ENCODE measurements around the gene TCERG1L.

The TCERG1L gene

GRCh38 chr10:131204406-131205152 is 106.9 kb downstream of the TCERG1L start:
- DNase-seq = no peak

DNA sequence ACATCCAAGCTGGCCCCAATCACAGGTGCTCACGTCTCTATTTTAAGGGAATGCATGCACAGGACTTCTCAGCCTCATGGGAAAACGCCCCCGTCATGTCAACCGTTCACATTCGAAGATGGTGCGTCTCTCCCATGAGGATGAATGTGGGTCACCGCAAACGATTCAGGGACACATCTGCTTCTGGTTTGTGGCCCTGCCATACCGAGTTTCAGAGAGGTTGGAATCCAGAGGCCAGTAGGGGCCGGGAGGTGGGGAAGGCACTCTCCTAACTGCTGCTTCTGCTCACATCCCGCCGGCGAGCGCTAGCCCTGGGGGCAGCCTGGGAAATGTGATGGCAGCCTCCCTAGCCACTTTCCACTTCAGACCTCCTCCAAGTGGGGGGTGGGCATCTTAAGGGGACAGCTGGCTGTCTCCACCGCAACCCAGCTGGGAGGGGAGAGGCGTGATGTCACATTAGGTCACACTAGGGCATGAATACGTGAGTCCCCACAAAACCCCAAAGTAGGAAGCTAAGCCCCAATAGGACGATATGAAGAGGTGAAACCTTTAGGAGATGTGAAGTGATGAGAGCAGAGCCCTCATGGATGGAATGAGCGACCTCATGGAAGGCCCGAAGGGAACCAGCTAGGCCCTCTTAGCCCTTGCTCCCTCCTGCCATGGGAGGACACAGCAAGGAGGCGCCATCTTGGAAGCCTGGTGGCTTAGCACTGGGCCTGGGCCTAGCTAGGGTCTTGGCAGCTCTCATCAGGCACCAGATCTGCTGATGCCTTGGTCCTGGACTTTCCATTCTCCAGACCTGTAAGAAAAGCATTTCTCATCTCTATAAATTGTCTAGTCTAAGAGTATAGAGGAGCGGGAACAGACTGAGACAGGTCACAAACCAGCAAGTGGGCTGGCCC is 107.8 kb downstream of the TCERG1L start:
- DNase-seq = no peak

- DNase-seq = no peak
Observed at GRCh38 chr10:131202990-131203389, 108.5 kb downstream of the TCERG1L start.

GRCh38 chr10:131201741-131202515 is 109.6 kb downstream of the TCERG1L start:
- DNase-seq = no peak

DNA sequence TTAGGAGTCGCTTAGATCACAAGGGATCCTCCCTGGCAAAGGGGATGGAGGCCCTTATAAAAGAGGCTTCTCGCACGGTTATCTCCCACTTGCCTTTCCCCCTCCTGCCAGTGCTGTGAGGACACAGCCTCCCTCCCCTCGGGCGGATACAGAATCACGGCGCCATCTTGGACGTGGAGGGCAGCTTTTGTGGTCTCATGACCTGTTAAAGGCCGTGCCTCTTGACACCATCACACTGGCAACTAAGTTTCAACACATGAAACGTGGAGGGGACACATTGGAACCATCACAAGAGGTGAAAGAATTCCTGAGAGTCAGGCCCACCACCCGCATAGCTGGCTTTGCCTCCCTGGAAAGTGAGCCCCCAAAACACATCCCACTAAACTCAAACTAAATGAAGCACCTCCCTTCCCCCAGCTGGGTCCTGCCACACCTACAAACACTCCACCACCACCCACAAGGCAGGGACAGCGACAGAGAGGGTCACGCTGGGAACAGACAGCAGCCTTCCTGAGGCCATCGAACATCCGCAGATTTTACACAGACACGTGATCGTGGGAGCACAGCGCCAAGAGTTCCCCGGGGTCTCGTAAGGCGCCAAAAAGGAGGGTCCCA is 110.6 kb downstream of the TCERG1L start:
- no peak for DNase-seq

DNA sequence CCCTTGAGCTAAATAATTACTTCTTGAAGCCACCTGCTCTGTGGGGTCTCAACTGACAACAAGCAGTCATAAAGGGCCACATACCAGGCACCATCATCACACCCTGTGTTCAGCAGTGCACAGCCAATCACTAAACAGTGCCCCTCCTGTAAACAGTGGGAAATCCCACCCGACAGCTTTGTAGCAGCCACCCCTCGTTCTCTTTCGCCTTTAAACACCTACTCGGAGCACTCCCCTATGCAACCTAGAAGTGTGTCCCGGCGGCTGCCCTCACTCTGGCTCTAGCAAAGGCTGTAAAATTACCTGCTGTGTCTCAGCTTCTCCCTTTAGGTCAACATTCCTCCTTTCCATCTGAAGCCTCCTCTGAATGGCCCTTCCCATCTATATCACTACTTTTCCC is 111.9 kb downstream of the TCERG1L start:
- DNase-seq = no peak

DNA sequence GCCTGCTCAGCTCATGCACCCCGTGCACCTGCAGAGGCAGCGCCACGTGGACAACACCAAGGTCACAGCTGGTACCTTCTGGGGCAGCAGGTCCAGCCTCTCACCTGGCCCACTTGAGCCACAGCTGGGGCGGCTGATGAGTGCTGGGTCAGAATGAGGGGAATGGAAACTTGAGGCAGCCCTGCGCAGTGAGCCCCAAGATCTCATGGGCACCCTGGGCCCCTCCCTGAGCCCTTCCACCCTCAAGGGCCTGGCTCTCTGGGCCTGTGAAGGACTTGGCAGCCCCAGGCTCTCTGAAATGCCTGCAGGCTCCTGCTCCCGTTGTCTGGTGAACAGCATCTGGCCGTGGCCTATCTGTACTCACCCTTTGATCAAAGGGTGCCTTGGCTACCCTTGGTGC is 112.7 kb downstream of the TCERG1L start:
- no peak for DNase-seq

DNA sequence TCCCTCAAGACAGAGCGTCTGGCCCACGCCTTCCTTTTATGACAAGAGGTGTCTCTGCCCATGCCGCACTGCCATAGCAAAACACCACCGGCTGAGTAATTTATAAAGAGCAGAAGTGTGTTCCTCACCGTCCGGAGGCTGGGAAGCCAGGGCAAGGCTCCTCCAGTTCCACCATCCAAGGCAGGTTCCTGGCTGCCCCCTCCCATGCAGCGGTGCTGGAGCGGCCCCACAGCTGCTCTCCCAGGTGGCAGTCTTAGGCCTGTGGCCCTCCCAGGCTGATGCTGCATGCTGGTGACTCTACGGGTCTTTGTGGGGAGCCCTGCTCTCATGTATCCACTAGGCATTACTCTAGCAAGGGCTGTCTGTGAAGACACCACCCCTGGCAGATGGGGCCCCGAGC is 113.1 kb downstream of the TCERG1L start:
- no peak for DNase-seq

DNA sequence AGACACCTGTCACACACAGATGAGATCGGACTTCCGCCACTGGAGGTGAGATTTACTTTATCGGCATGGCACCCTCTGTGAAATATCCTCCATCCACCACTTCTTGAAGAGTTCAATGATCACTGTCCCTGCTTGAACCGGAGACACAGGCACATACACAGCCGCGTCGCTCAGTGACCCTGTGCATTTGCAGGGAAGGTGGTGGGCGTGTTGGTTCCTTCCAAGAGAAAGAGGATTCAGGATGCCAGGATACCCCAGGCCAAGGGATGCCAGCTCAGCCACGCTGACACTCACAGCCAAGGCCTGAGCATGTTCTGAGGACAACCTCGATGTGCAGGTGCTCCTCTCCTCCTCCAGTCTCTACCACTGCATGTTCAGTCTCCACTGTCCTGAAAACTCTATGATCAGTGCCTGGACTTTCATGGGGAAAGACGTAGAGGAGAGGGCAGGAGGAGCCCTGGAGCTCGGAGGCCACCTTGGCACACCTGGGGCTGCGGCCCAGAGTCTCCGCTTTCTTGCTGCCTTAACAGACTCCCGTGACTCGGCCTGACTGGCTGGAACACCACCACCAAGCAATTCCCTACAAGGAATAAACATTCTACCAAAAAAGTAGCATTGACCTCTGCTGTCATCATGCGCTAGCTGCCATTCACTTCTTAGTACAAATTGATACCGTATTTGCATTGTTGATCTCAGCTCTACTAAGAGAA is 115.2 kb downstream of the TCERG1L start:
- no peak for DNase-seq

DNA sequence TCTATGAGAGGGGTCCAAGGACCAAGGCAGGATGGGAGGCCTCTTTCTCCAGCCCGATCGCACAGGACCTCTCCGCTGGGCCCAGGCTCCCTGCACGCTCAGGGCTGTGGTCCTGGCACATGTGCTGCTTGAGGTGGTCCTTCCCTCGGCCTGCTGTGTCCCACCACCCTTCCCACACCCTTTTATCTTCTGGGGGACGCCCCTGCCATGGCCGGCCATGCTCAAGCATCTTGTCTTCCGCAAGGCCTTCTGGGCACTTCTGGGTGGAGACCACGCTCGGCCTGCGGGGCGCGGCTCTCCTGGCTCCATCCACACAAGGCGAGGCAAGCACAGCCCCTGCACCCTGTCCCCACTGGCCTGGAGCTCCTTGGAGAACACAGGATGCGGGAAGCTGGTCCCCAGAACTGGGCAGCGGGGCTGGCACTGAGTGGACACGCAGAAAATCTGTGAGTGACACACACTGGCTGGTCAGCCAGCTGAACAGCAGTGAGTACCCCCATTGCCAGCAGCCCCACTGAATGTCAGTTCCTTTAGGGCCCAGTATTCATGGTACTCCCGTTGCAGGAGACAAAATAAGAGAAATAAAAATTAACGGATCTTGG is 115.9 kb downstream of the TCERG1L start:
- DNase-seq = no peak

DNA sequence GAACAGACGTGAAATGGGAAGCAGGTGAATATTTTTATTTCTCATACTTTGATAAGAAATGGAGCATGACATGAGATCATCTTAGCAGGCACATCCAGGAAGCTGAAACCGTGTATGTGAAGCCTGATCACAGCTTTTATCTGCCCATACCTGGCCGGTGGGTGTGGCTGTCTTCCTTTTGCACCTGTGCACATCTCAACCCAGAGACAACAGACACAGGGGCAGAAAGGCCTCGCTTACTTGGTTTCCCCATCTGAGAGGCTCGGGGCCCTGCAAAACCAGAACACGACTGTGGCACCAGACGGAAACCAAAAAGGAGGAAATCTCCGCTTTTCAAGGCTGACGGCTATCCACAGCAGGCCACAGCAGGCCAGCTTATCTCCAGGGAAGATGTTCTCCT is 116.4 kb downstream of the TCERG1L start:
- no peak for DNase-seq

GRCh38 chr10:131193923-131194322 is 117.6 kb downstream of the TCERG1L start:
- no peak for DNase-seq

DNA sequence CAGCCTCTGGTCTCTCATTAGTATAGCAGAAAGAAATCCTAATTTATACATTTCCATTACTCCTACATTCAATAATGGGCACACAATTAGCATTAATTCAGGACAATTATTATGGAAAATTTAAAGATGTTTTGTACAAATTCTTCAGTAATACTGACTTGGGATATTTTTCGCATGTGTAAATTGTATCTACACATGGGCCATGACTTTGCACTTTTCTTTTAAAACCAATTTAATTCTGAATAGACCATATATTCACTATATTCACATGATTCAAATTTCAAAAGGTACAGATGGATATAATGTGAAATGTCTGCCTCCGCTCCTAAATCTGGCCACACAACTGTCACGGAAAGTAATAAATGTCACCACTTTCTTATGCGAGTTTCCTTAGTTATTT is 123.0 kb downstream of the TCERG1L start:
- no peak for DNase-seq

GRCh38 chr10:131187926-131188325 is 123.6 kb downstream of the TCERG1L start:
- DNase-seq = no peak

GRCh38 chr10:131187274-131187673 is 124.2 kb downstream of the TCERG1L start:
- no peak for DNase-seq

- DNase-seq = no peak
Observed at GRCh38 chr10:131186547-131187253, 124.8 kb downstream of the TCERG1L start.

- no peak for DNase-seq
Observed at GRCh38 chr10:131184503-131184902, 127.0 kb downstream of the TCERG1L start.

- no peak for DNase-seq
Observed at GRCh38 chr10:131183546-131184045, 127.9 kb downstream of the TCERG1L start.

DNA sequence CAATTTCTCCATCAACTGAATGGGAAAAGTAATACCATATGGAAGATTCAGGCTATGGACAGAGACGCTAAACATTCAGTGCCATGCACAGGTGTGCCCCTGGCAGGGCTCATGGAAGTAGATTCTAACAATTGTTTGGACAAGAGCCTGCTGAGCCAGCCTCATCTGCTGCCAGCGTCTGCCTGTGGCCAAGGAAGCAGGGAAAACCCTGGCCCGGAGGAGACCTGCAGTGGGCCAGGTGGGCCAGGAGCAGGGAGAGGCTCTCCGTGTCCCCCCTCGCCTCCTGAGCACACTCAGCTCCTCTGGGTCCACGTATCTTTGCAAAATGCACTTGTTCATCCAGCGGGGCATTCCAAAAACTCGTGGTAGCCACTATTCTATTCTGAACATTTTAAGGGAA is 130.1 kb downstream of the TCERG1L start:
- DNase-seq = no peak

GRCh38 chr10:131180740-131181415 is 130.6 kb downstream of the TCERG1L start:
- no peak for DNase-seq
